Endothelial cell of umbilical vein (primary cell): ENCODE results near the gene PCGF3. TPM values are rescaled to one million over a fixed set of nuclear protein-coding genes. Genes with fewer than 3 reads are reported as not detected.

ENCODE experiments used
- BruUV-seq: library from RNA; stranded (reverse); fragments of 400-500 nt; replicated peaks from 2 replicates; lab custom pipeline; 2021; lab: Mats Ljungman, UMichigan
- CTCF ChIA-PET: fragments of 300-600, 350-600 bp; sonication (Branson Sonifier 250); formaldehyde crosslinking; loops from one replicate; lab custom pipeline; 2021; ENCODE audit warnings: antibody characterized with exemption, inconsistent platforms; lab: Charles Lee
- POLR2A ChIA-PET: fragments of 300-600, 350-600 bp; sonication (Branson Sonifier 250); formaldehyde crosslinking; loops from one replicate; lab custom pipeline; 2021; ENCODE audit warnings: antibody characterized with exemption, inconsistent platforms; lab: Charles Lee
- DNase-seq: peaks from one replicate; pipeline ENCODE4 v3.0.0-alpha.2; 2011; ENCODE audit warnings: low read depth, low spot score
- FAIRE-seq: peaks from 2 replicates; lab custom pipeline; 2011; peaks lifted over from hg19 to GRCh38; lab: Jason Lieb, UNC
- H2AFZ ChIP-seq: 2 replicates; pipeline ENCODE4 v1.6.0; 2012; ENCODE audit warnings: low read depth, low read length, control low read depth, inconsistent platforms
- H3K27ac ChIP-seq: 2 replicates; pipeline ENCODE4 v1.5.1; 2011; ENCODE audit warnings: low read depth, mild to moderate bottlenecking, control low read depth, low read length, moderate library complexity; ENCODE audit not compliant: insufficient read depth
- H3K27me3 ChIP-seq, 2 experiments: 2 replicates each; pipeline versions ENCODE4 v1.6.0 to v1.6.1; 2011; ENCODE audit warnings: low read length in 2 of 2, mixed read lengths in 1 of 2; ENCODE audit not compliant: control insufficient read depth in 2 of 2, insufficient read depth in 2 of 2
- H3K36me3 ChIP-seq, 2 experiments: 2 replicates in 1 of 2; 3 replicates in 1 of 2; pipeline ENCODE4 v1.5.1; 2011; ENCODE audit warnings: low read length in 2 of 2, mild to moderate bottlenecking in 1 of 2, moderate library complexity in 1 of 2; ENCODE audit not compliant: control insufficient read depth in 2 of 2, insufficient read depth in 2 of 2; ENCODE audit errors: extremely low read depth in 1 of 2
- H3K4me1 ChIP-seq: 3 replicates; pipeline ENCODE4 v1.5.1; 2011; ENCODE audit warnings: mild to moderate bottlenecking, low read length; ENCODE audit not compliant: control insufficient read depth, insufficient read depth; ENCODE audit errors: extremely low read depth
- H3K4me2 ChIP-seq: 2 replicates; pipeline ENCODE4 v1.6.1; 2011; ENCODE audit warnings: low read length, control low read depth, mixed read lengths; ENCODE audit not compliant: insufficient read depth
- H3K4me3 ChIP-seq, 3 experiments: fragments of 200-600 bp in 1 of 3; sonication (generic), shearing (Covaris generic) in 1 of 3; replicated peaks in 1 of 3; 2 replicates each; pipeline ENCODE4 v1.5.1; 2011 to 2016; ENCODE audit warnings: control low read depth in 3 of 3, low read length in 3 of 3, mild to moderate bottlenecking in 2 of 3, inconsistent platforms in 1 of 3, low read depth in 1 of 3, moderate library complexity in 1 of 3; ENCODE audit not compliant: insufficient read depth in 1 of 3
- H3K79me2 ChIP-seq: 2 replicates; pipeline ENCODE4 v1.6.0; 2012; ENCODE audit warnings: low read length, inconsistent platforms; ENCODE audit not compliant: control insufficient read depth, insufficient read depth
- H3K9ac ChIP-seq: replicated peaks from 2 replicates; pipeline ENCODE3; 2011; ENCODE audit warnings: low read length, control low read depth; ENCODE audit not compliant: insufficient read depth; ENCODE audit errors: extremely low read depth
- H3K9me1 ChIP-seq: replicated peaks from 3 replicates; pipeline ENCODE4 v1.6.0; 2011; ENCODE audit warnings: mild to moderate bottlenecking, low read length; ENCODE audit not compliant: control insufficient read depth, insufficient read depth; ENCODE audit errors: extremely low read depth
- H3K9me3 ChIP-seq: replicated peaks from 2 replicates; pipeline ENCODE4 v1.5.1; 2012; ENCODE audit warnings: low read length, inconsistent platforms; ENCODE audit not compliant: control insufficient read depth, insufficient read depth
- H4K20me1 ChIP-seq: replicated peaks from 2 replicates; pipeline ENCODE3; 2011; ENCODE audit warnings: mild to moderate bottlenecking, low read length; ENCODE audit not compliant: control insufficient read depth, insufficient read depth; ENCODE audit errors: extremely low read depth
- CTCF ChIP-seq, 2 donors: IDR thresholded peaks; 1 replicate in 1 of 2; 2 replicates in 1 of 2; pipeline ENCODE4 v1.5.1; 2011; ENCODE audit warnings: low read length in 2 of 2, mild to moderate bottlenecking in 2 of 2, moderate library complexity in 2 of 2, control low read depth in 1 of 2, inconsistent platforms in 1 of 2, low read depth in 1 of 2; ENCODE audit not compliant: insufficient read depth in 1 of 2; ENCODE audit errors: extremely low read depth in 1 of 2
- EZH2 ChIP-seq: IDR thresholded peaks from 2 replicates; pipeline ENCODE4 v1.6.1; 2012; ENCODE audit warnings: borderline replicate concordance, low read depth, mild to moderate bottlenecking, moderate library complexity, low read length, inconsistent platforms; ENCODE audit not compliant: severe bottlenecking
- FOS ChIP-seq: IDR thresholded peaks from 2 replicates; pipeline ENCODE4 v1.6.1; 2011; ENCODE audit warnings: mild to moderate bottlenecking, low read length, moderate library complexity, borderline replicate concordance; ENCODE audit not compliant: insufficient read depth
- GATA2 ChIP-seq: IDR thresholded peaks from 2 replicates; pipeline ENCODE4 v1.7.0; 2011; ENCODE audit warnings: low read depth, mild to moderate bottlenecking, moderate library complexity, mixed read lengths, low read length; ENCODE audit not compliant: insufficient read length, insufficient read depth
- JUN ChIP-seq: IDR thresholded peaks from 2 replicates; pipeline ENCODE4 v1.6.1; 2011; ENCODE audit warnings: borderline replicate concordance, low read depth; ENCODE audit not compliant: insufficient read length, insufficient read depth
- MAX ChIP-seq: IDR thresholded peaks from 2 replicates; pipeline ENCODE4 v1.6.1; 2011; ENCODE audit not compliant: insufficient read depth, insufficient read length
- MYC ChIP-seq: IDR thresholded peaks from one replicate; pipeline ENCODE4 v1.6.1; 2011; ENCODE audit warnings: mild to moderate bottlenecking, low read depth, low read length
- POLR2A ChIP-seq: IDR thresholded peaks from 2 replicates; pipeline ENCODE4 v1.6.1; 2012; ENCODE audit warnings: low read depth, mild to moderate bottlenecking, control low read depth, low read length
- POLR2AphosphoS5 ChIP-seq: IDR thresholded peaks from 2 replicates; pipeline ENCODE4 v1.6.1; 2012; ENCODE audit warnings: low read depth, mild to moderate bottlenecking, control low read depth, low read length, moderate library complexity; ENCODE audit not compliant: insufficient read depth
- dilution Hi-C: fragments of 300-500 bp; cut with MboI; formaldehyde crosslinking; loops from one replicate; pipeline ENCODE4 v1.15.0; 2019; ENCODE audit warnings: low sequenced_read_pairs; ENCODE audit not compliant: extremely low pct_ligation_motif_present
- intact Hi-C: fragments of 100-400 bp; cut with micrococcal nuclease; formaldehyde crosslinking; loops from one replicate; pipeline ENCODE4 v1.10.0; 2022
- polyA plus RNA-seq, 4 experiments: library from polyadenylated mRNA; depleted of rRNA in 3 of 4; stranded (reverse) in 3 of 4; unstranded in 1 of 4; fragments of >200 nt; gene quantifications; 2 replicates each; pipeline versions ENCODE4 v1.2.1 to v1.2.3, GENCODE V29; 2011 to 2012; ENCODE audit warnings: missing spikeins in 1 of 4
- total RNA-seq: library from RNA; stranded (reverse); gene quantifications from 2 replicates; pipeline ENCODE4 v1.2.3, GENCODE V29; 2021

Gene PCGF3
- total and polyA plus RNA-seq, 2 donors (not counting 3 experiments of a cell fraction or from before 2014, with no cell fraction given): 70.2 to 91.8 TPM

DNA sequence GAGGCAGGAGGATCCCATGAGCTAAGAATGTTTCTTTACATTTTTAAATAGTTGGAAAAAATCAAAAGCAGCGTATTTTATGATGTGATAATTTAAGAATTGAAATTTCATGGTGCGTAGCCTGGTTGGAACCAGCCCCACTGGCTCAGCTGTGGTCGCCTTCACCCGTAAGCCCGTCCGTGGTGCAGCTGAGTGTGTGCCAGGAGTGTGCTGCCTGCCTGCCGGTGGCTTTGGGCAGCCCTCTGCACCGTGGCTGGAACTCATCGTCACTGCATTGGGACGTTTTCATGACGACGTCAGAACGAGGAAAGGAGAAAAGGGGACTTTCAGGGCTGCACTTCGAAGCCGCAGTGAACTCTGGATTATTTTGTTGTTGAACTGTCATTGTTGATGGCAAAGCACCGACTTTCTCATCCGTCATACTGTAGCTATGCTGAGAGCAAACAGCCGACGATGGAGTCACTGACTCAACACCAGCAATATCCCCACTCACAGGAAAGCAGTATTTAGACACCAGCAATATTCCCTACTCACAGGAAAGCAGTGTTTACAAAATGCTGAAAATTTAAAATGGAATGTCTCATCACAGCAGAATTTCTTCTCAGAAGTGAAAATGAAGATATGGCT, 35.1 kb downstream of the PCGF3 start:
- Histone ChIP-seq H3K27me3 (no peaks in the 10 kb centered on the region), H3K4me1 (no peaks in the 10 kb centered on the region), H3K36me3 (peaks cover 9 to 29% of the 10 kb centered on the region in 2 experiments), H2AFZ (no peak overlapping the region), H4K20me1 (peaks cover 3% of the 10 kb centered on the region), H3K9ac (no peak overlapping the region), H3K9me3 (no peaks in the 10 kb centered on the region), H3K79me2 (no peaks in the 10 kb centered on the region), H3K4me3 (no peak overlapping the region), H3K9me1 (no peaks in the 10 kb centered on the region), H3K4me2 (no peak overlapping the region), H3K27ac (no peak overlapping the region)
- intact Hi-C loops (loop anchor here (5.0 kb wide), 1 partner anchor 247 kb away; the partner anchor contains the start of gene IDUA), dilution Hi-C loops (no loop called here)
- DNase-seq: no peak
- TF ChIP-seq GATA2 (no peak), MAX (no peak), MYC (no peak), CTCF (IDR thresholded peaks at IDR 0.05; ENCODE audit: extremely low read depth in 1 of 2, insufficient read depth in 1 of 2, low read depth in 1 of 2, low read length in 2 of 2) (no peak), EZH2 (no peak), FOS (no peak), POLR2A (no peak), POLR2AphosphoS5 (no peak), JUN (no peak)
- ChIA-PET CTCF (interaction anchor here (0.7 to 2.7 kb wide), 7 partner anchors 9 to 246 kb away, joined by 3 to 35 read pairs (median 4); partner anchors contain the start of gene IDUA), POLR2A (no interaction called here)
- no TSS peak for BruUV-seq
- no peak for FAIRE-seq
